Bone marrow (tissue), 2 donors: ENCODE measurements around the gene CIZ1.

ENCODE experiments used
- DNase-seq, 2 donors: peaks; one replicate each; lab custom pipeline; 2025; lab: John Stamatoyannopoulos, UW

The CIZ1 gene

DNA sequence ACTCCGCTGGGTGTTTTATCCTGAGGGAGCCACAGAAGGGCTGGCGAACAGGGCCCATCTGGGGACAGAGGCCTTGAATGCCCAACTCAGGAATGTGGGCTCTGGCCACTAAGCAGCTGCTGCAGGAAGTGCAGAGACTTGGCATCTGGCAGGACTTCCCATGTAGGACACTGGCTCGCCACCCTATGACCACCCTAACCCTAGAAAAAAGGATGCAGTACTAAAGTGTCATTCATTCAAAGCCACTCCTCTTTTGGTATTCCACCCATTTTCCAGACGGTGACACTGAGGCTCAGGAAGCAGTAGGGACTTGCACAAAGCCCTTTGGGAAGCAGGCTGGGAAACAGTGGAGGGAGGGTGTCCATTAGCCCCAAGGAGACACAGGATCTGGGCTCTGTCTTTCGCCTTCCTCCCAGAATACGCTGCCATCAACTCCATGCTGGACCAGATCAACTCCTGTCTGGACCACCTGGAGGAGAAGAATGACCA is 28.3 kb downstream of the CIZ1 start:
- DNase-seq: no peak

DNA sequence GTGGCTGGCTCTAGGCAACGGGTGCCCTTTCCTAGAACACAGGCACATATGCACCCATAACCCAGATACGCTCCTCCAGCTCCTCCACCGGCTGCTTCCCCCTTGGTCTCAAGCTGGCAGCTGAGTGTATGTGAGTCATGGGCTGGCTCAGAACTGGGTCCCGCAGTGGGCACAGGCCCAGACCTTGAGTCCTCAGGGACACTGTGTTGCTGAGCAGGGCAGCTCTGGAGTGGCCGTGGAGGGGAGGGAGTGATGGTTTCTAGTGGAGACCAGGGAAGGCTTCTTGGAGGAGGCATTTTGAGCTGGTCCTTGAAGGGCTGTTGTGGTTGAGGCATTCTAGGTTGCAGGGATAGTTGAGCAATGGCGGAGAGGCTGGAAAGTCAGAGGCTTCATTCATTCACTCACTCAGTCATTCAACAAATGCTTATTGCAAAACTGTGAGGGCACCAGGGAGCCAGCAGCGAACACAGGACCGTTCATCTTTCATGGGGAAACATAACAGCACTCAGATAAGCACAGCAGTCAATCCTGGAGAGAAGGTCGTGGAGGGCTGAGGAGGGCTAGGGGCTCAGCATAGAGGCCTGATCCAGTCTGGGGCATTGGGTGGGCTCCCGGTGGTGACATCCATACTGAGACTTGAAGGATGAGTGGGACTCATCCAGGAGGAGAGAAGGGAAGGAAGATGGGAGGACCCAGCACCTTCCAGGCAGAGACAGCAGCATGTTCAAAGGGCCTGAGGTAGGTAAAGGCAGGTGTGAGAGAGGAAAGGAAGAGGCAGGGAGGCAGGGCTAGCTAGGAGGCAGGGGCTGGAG is 29.0 kb downstream of the CIZ1 start:
- DNase-seq: no peak

DNA sequence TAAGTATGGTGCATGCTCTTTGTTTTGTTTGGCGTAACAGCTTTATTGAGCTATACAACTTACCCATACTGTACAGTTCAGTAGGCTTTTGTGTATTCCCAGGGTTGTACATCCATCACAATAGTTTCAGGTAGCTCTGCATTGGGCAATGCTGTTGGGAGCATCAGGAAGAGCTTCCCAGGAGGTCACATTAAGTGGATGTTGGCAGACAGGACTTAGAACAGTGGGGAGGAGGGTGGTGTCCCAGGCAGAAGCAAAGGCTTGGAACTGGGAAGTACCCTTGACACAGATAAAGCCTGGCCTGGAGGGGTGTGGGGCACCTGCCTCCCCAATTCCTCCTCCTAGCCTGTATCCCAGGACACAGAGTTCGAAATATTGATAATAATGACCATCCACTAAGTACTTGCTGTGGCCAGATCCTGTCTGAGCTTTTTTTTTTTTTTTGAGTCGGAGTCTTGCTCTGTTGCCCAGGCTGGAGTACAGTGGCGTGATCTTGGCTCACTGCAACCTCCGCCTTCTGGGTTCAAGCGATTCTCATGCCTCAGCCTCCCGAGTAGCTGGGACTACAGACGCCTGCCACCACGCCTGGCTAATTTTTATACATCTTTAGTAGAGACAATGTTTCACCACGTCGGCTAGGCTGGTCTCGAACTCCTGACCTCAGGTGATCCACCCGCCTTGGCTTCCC is 30.0 kb downstream of the CIZ1 start:
- no peak for DNase-seq

DNA sequence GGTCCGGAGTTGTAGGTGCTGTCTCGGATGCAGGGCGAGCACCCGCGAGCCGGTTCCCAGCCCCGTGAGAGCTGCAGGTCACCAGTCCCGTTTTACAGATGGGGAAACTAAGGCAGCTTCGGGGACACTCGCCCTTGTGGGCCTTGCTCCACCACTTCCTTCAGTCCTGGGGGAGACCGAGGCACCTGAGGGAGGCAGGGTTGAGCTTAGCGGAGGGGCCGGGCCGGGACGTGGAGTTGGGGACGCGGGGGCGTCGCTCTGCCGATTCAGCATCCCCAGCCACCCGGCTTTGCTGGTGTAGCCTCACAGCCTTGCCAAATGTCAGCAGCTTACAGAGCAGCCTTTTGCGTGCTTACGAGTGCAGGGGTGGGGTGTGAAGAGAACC is 30.8 kb downstream of the CIZ1 start:
- no peak for DNase-seq

DNA sequence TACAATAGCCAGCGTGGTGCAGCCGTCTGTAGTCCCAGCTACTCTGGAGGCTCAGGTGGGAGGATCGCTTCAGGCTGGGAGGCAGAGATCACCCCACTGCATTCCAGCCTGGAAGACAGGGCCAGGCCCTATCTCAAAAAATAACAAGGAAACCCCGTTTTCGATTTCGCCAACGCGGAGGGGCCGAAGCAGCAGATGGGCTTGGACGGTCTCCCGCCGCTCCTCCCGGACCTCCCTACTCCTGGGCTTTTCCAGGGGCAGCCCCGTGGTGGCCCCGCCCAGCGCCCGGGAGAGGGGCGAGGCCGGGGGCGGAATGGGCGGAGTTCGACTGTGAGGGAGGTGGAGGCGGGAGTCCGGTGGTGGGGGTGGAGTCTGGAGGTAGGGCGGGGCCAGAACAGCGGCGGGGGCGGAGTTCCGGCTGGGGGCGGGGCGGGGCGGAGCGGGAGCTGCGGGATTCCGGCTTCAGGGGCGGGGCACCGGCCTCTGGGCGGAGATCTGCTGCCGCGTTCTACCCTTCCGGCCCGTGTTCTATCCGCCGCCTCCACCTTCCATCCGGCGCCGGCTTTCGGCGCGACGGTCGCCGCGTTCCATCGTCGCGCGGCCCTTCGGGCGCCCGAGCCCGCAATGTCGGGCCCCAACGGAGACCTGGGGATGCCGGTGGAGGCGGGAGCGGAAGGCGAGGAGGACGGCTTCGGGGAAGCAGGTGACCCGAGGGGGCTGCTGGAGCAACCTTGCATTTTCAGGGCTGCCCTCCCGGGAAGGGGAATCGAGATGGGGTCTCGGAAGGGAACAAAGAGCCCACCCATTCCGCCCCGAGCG is 31.4 kb downstream of the CIZ1 start, which contains the start of gene BBLN:
TSS of gene BBLN (plus strand) at position 482 of the 819 bp plus-strand sequence. CDS start at position 625, 143 bp downstream.
- DNase-seq: peak; percentile 90 to 93

DNA sequence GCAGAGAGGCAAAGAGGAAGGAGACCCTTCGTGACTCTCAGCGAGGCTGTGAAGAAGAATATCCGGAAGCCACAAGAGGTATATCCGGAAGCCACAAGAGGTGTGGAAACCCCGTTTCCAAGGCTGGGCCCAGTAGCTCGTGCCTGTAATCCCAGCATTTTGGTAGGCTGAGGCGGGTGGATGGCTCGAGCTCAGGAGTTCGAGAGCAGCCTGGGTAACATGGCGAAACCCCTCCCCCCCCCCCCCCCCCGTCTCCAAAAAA is 31.9 kb downstream of the CIZ1 start:
- peak in 1 of 2 donors; percentile 59 for DNase-seq

DNA sequence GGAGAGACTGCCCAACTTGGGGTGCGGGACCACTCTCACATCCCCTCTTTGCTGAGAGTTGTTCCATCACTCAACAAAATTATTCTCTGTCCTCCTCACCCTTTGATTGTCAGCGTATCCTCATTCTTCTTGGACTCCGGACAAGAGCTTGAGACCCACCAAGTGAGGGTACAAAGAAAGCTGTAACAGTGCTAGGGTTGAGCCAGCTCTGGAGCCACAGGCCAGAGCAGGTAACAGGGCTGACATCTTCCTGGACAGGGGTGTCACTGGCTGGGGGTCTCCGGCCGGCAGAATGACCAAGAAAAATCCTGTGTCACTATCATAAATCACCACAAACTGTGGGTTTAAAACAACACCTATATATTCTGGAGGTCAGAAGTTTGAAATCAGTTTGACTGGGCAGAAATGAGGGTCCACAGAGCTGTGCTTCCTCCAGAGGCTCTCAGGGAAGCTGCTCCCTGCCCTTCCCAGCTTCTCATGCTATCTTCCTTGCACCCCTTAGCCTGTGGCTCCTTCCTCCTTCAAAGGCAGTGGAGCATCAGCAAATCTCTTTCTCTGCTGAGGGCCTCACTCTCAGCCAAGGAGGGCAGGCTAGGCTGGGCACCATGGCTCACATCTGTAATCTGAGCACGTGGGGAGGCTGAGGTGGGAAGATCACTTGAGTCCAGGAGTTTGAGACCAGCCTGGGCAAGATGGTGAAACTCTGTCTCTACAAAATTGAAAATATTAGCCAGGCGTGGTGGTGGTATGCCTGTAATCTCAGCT is 35.5 kb downstream of the CIZ1 start:
- no peak for DNase-seq

DNA sequence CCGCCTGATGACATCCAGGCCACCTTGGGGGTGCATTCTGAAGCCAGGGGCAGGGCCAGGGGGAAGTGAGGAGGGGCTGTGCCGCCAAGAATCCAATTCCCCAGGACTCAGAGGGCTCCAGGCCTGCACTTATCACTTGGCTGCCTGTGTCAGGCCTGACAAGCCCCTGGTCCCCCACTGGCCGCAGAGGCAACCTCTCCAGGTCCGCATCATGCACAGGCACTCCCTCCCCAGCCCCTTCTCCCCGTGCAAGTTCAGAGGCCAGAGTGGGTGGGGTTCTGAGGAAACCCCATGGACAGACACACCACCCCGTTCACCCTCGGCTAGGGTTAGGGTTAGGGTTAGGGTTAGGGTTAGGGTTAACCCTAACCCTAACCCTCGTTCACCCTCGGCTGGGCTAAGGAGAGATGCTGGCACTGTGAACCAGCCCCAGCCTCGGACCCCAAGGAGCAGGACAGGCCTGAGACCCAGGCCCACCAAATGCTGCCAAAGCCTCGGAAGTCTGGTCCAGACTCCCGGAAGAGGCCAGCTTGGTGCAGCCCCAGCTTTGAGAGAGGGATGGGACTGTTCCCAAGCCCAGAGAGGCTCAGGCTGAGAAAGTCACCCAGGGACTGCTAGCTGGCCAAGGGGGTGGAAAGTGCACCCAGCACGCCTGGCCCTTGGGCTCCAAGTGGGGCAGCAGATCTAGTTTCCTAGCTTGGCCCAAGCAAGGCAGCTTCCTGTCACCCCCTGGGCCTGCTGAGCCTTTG is 37.3 kb downstream of the CIZ1 start:
- no peak for DNase-seq

DNA sequence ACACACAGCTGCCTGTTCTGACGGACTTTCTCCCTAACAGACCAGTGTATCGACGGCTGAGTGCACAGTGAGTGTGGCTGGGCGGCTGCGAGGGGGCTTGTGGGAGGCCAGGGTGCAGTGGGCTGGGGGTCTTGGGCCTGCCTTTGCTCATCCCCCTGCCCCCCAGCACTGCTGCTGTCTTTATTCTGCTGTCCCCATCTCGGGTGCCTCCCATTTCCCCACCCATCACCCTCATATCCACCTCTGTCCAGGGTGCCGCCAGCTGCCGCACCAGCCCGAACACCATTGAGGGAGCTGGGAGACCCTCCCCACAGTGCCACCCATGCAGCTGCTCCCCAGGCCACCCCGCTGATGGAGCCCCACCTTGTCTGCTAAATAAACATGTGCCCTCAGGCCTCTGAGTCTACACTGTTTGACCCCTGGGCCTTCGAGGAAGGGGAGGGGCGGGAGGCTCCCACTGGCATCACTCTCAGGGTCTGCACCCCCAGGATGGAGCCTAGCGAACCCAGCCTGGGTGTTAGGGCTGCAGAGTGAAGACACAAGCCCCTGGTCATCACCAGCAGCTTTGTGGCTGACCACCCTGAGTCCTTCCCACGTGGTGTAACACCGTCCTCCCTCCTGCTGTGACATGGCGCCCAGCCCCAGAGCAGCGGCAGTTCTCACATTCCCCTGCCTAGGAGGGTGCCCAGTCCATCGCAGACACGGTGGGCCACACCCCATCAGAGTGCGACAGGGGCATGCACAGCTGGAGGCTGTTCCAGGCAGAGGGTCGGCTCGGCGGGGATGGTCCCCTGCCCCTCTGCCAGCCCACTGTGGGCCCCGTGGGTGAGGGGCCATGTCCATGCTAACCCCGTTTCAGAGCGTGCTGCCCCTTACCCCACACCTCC is 38.1 kb downstream of the CIZ1 start:
- DNase-seq: no peak

DNA sequence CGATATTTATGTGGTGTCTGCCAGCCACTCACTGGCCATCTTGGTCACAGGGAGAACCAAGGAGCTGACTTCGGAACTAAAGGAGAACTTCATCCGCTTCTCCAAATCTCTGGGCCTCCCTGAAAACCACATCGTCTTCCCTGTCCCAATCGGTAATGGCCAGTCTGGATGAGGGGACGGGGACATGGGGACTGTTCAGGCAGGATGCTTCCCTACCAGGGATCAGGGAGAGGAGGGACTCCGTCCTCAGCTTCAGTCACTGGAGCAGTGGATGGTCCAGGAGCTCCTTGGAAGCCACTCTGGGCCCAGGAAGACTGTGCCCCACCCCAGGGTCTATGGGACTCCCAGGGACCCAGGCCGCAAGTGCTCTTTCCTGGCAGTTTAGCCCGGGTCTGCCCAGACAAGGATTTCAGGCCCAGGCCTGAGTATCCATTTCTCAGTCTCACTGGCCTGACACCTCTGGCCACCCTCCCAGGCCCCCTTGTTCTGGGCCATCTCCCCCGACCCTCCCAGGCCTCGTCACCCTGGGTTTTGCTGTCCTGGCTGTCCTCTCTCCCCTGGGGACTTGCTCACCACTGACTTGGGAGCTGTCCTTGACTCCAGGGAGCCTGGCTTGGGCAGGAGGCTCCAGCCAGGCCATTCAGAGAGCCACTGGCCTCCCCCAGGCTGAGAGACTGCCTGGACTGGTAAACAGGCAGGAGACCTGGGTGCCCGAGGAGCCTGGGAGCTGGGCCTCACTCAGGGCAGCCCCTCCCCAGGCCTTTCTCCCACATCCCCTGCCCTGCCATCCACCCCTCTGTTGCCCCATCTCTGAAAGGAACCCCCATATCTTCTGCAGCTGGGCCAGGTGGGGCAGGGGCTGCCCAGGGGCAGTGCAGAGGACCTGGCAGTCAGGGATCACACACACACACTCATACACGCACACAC is 39.0 kb downstream of the CIZ1 start:
- no peak for DNase-seq

DNA sequence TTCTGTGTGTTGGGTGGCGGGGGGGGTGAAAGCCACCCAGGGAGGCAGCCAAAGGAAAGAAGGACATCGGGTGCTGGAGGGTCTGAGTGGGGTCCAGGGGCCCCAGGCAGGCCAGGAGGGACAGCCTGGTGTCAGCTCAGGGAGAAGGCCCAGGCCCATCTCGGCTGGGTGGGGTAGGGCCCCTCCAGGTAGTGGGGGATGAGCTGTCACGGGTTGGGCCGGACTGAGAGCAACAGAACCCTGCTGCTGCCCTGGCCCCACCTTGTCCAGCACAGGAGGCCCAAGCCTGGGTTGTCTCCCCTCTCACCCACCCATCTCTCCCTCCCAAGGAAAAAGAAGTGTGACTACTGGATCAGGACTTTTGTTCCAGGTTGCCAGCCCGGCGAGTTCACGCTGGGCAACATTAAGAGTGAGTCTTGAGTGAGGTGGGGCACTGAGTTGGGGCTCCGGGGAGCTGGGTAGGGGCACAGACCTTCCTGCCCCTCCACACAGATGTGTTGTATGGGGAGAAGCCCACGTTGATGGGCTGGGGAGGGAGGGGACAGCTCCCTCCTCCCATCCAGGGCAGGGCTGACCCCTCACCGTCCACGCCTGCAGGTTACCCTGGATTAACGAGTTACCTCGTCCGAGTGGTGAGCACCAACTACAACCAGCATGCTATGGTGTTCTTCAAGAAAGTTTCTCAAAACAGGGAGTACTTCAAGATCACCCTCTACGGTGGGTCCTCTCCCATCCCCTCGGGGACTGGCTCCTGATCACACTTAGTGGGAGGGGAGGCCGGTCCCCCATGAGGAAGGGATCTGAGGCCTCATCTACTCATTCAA is 39.9 kb downstream of the CIZ1 start:
- DNase-seq: no peak

DNA sequence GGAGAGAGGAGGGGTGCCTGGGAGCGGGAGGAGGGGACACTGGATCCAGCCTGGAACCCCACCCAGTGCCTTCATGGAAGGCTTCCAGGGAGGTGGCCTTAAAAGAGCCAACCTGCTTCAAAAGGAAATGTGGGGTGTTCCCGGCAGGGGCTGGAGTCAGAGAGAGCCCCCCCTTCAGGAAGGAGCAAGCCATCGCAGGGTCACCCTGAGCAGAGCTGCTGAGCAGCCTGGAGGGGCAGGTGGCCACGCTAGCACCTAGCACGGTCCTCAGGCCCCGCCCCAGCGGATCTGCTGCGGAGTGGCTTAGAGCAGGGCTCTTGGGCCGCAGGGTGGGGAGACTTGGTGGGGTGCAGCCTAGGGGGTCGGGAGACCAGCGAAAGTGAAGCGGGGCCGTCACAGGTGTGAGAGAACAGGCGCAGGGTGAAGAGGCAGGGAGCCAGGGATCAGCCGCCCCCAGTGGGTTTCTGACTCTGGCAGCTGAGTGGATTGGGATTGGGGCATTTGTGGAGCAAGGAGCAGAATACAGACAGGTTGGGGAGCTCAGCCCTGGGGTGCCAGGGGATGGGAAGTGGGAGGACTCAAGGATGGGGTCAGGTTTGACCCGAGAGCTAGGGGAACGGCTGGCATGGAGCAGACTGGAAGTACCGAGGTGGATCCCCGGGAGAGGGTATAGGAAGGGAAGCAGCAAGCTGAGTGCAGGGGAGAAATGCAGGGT is 40.6 kb downstream of the CIZ1 start:
- DNase-seq: peak in 1 of 2 donors; percentile 6

DNA sequence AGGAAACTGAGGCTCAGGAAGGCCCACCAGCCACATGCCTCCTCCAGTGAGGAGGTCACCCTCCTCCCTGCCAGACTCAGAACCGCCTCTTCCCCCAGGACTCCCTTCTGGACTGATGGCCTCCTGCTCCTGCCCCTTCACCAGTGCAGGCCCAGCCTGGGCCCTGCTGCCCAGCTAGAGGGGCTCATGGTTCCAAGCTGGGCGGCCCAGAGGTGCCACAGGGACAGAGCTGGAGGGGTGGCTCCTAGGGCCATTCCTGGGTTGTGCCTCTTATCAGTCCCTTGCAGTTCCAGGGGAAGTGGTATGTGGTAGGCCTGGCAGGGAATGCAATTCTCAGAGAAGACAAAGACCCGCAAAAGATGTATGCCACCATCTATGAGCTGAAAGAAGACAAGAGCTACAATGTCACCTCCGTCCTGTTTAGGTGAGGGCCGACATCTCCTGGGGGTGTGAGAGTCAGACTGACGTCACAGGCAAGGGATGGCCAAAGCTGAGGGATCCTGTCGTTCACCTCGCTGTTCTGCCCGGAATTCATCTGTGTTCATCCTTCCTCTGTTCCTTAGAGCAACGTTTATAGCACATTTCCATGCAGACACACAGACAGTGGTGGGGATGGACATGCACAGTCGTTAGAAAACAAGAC is 41.3 kb downstream of the CIZ1 start:
- DNase-seq: no peak

DNA sequence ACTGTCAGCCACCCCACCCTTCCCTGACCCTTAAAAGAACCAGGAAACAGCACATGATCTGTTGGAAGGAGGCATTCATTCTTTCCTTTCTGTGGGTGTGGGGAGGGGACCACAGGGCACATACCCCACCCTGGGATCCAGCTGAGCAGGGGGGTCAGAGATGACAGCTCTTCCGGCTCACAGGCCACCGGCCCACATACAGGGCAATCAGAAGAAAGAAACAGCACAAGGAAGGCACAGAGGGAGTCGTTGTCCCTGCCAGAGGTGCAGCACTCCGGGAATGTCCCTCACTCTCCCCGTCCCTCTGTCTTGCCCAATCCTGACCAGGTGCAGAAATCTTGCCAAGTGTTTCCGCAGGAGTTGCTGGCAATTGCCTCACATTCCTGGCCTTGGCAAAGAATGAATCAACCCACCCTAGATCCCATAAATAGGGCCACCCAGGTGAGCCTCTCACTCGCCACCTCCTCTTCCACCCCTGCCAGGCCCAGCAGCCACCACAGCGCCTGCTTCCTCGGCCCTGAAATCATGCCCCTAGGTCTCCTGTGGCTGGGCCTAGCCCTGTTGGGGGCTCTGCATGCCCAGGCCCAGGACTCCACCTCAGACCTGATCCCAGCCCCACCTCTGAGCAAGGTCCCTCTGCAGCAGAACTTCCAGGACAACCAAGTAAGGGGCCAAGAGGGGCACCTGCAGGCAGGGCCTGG is 42.2 kb downstream of the CIZ1 start, which contains the start of gene LCN2:
TSS of gene LCN2 (plus strand) at position 453 of the 701 bp plus-strand sequence. CDS start at position 526, 73 bp downstream.
- DNase-seq: no peak

DNA sequence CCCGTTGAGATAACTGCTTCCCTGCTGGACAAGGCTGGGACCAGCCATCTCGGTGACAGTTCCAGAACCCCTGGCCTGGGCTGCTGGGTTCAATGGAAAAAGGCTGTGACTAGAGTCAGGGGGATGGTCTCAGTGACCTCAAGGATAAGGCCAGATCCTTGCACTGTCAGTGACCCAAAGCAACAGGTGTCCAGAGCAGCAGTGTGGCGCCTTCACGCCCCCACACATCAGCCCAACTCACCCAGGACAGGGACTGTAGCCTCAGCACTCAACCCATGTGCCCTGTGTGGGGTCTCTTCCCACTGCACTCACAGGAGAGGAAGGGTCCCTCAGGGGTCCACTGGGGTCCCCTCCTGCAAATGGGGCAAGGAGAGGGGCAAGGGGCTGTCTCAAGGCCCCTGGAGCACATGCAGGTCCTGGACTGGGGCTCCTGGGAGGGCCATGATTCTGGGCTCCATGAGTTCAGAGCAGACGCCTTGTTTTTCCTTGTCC is 42.8 kb downstream of the CIZ1 start:
- no peak for DNase-seq

DNA sequence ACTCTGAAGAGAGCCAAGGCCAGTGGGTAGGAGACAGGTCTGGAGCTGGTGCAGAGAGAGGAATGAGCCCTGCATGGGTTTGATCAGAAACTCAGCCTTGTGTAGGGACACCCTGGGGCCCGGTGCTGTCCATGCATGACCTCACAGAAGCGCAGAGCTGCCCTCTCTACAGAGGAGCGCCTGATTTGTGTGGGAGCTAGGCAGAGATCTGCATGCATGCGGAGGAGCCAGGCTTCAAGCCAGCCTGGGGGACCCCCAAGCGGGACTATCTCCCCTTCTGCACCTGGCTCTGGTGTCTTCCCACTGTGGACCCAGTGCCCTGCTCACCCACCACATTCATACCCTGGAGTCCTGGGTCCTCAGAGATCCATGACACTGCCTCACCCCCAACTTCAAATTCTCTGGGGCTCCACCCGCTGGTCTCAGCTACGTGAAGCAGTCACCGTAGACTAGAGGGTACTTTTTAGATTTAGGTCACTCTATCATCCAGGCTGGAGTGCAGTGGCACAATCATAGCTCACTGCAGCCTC is 44.7 kb downstream of the CIZ1 start:
- no peak for DNase-seq
